Testis (tissue), 3 donors: ENCODE results near the gene PABPC1L. TPM values are rescaled to one million over a fixed set of nuclear protein-coding genes. Genes with fewer than 3 reads are reported as not detected.

ENCODE experiments used
- DNase-seq: peaks from one replicate; pipeline ENCODE4 v3.0.0-alpha.2; 2019
- H3K27ac ChIP-seq, 2 donors: fragments of 200-600 bp; sonication (generic); one replicate each; pipeline ENCODE4 v1.5.1; 2019
- H3K27me3 ChIP-seq: fragments of 200-600 bp; sonication (generic); one replicate; pipeline ENCODE4 v1.5.1; 2019
- H3K36me3 ChIP-seq: fragments of 200-600 bp; sonication (generic); one replicate; pipeline ENCODE4 v1.5.1; 2017; ENCODE audit warnings: low read depth; ENCODE audit errors: missing control alignments
- H3K4me1 ChIP-seq: fragments of 200-600 bp; sonication (generic); one replicate; pipeline ENCODE4 v1.5.1; 2019
- H3K4me3 ChIP-seq, 2 donors: fragments of 200-600 bp; sonication (generic); one replicate each; pipeline ENCODE4 v1.5.1; 2017 to 2019
- H3K9me3 ChIP-seq: fragments of 200-600 bp; sonication (generic); one replicate; pipeline ENCODE4 v1.5.1; 2017
- POLR2A ChIP-seq: fragments of 450-650 bp; IDR thresholded peaks from one replicate; pipeline ENCODE4 v1.6.1; 2017; ENCODE audit warnings: antibody characterized with exemption, mild to moderate bottlenecking, moderate library complexity
- WGBS, 2 donors: methylation state at CpG; one replicate each; pipeline ENCODE4 v1.1.5; 2018; 5-methylcytosine and 5-hydroxymethylcytosine counted together
- intact Hi-C: fragments of 100-400 bp; cut with DNase I; formaldehyde crosslinking; loops from one replicate; pipeline ENCODE4 v1.15.1; 2023; ENCODE audit warnings: low total_unique reads
- polyA plus RNA-seq: library from polyadenylated mRNA; stranded (reverse); fragments of 350-450 nt; fragmentation: Illumina TruSeq; extraction: RNeasy Lipid Tissue Mini Kit (QIAGEN cat#74804); gene quantifications from one replicate; pipeline ENCODE4 v1.2.3, GENCODE V29; 2014; ENCODE audit warnings: low read depth, low replicate concordance; ENCODE audit not compliant: insufficient read depth
- total RNA-seq, 2 donors: library from RNA; depleted of rRNA; stranded (reverse); fragments of >200 nt; gene quantifications; one replicate each; pipeline ENCODE4 v1.2.3, GENCODE V29; 2016
- TF ChIP-seq, protein P1 (sequence below), 3 experiments: fragments of 450-650 bp in 2 of 3; fragments of 200-600 bp in 1 of 3; sonication (generic) in 1 of 3; IDR thresholded peaks; one replicate each; pipeline ENCODE4 v1.5.1; 2016 to 2019; ENCODE audit warnings: antibody characterized with exemption in 3 of 3, mild to moderate bottlenecking in 2 of 3, moderate library complexity in 1 of 3

PABPC1L gene
- total and polyA plus RNA-seq, 3 donors from 2014 or later, result 27.9 to 71.7 (median 59.2) TPM

DNA sequence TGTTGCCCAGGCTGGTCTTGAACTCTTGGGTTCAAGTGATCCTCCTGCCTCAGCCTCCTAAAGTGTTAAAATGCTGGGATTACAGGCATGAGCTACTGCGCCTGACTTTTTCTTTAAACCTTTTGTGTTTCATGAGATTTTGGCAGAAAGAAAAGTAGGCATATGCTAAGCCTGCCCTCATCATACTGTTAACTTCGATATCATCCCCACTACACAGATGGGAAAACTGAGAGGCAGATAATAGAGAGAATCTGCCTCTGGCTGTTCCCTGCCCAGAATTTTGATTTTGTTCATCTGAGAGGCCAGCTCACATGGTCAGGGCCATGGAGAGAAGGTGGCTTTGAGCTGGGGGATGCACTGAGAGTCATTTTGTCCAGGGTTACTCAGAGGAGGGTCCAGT is 7.5 kb downstream of the PABPC1L start:
- H3K36me3 ChIP-seq, result no peaks in the 10 kb centered on the region
- intact Hi-C loops, result no loop called here
- no peak overlapping the region for H3K4me3 ChIP-seq
- H3K27me3 ChIP-seq, result no peaks in the 10 kb centered on the region
- no peak for TF ChIP-seq POLR2A
- TF ChIP-seq, protein P1, sequence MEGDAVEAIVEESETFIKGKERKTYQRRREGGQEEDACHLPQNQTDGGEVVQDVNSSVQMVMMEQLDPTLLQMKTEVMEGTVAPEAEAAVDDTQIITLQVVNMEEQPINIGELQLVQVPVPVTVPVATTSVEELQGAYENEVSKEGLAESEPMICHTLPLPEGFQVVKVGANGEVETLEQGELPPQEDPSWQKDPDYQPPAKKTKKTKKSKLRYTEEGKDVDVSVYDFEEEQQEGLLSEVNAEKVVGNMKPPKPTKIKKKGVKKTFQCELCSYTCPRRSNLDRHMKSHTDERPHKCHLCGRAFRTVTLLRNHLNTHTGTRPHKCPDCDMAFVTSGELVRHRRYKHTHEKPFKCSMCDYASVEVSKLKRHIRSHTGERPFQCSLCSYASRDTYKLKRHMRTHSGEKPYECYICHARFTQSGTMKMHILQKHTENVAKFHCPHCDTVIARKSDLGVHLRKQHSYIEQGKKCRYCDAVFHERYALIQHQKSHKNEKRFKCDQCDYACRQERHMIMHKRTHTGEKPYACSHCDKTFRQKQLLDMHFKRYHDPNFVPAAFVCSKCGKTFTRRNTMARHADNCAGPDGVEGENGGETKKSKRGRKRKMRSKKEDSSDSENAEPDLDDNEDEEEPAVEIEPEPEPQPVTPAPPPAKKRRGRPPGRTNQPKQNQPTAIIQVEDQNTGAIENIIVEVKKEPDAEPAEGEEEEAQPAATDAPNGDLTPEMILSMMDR (IDR thresholded peaks at IDR 0.05), result no peak
- DNase-seq, result no peak
- WGBS, 2 donors, result 95% methylated on average over 2 of the region's 2 CpGs
- H3K9me3 ChIP-seq, result no peaks in the 10 kb centered on the region
- no peak overlapping the region for H3K27ac ChIP-seq
- no peaks in the 10 kb centered on the region for H3K4me1 ChIP-seq

DNA sequence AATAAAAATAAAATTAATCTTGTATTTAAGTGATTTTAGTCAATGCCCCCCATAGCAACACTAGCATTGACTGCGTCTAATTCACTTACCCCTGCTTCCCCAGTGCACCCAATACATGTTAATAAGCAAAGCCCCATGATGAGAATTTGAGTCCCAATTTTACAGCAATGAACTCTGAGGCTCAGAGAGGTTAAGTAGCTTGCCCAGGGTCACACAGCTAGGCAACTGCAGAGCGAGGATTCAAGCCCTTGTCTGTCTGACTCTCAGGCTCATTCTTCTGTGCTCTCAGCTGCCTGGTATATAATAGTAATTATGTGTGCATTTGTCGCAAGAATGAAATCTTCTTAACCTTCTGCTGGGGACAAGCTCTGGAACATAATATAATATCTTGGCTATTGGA is 8.5 kb downstream of the PABPC1L start:
- intact Hi-C loops, result no loop called here
- no peak for TF ChIP-seq POLR2A
- TF ChIP-seq, protein P1 (IDR thresholded peaks at IDR 0.05), result no peak
- Histone ChIP-seq H3K36me3 (no peaks in the 10 kb centered on the region), H3K27ac (no peak overlapping the region), H3K27me3 (no peaks in the 10 kb centered on the region), H3K4me3 (no peak overlapping the region), H3K4me1 (no peaks in the 10 kb centered on the region), H3K9me3 (no peaks in the 10 kb centered on the region)
- DNase-seq, result no peak
- WGBS, 2 donors, result 90 to 97% methylated on average over 3 of the region's 3 CpGs

DNA sequence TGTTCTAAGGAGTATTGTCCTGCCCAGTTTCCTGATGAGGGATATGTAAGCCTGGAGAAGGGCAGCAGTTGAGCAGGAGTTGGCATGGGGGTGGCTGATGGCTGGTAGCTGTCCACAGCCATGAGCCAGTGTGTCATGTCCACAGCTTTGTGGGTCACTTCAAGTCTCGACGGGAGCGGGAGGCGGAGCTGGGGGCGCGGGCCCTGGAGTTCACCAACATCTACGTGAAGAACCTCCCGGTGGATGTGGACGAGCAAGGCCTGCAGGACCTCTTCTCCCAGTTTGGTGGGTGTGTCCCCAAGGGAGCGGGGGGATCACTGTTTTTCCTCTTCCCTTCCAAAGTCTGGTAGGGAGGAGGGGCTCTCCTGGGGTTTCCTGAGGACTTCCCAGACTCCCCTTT is 8.9 kb downstream of the PABPC1L start:
- Histone ChIP-seq H3K27me3 (no peaks in the 10 kb centered on the region), H3K27ac (no peak overlapping the region), H3K4me1 (no peaks in the 10 kb centered on the region), H3K9me3 (no peaks in the 10 kb centered on the region), H3K4me3 (no peak overlapping the region), H3K36me3 (no peaks in the 10 kb centered on the region)
- intact Hi-C loops, result no loop called here
- TF ChIP-seq, protein P1 (IDR thresholded peaks at IDR 0.05), result no peak
- TF ChIP-seq POLR2A, result no peak
- WGBS, 2 donors, result 94 to 95% methylated on average over 9 to 10 of the region's 10 CpGs
- DNase-seq, result no peak

DNA sequence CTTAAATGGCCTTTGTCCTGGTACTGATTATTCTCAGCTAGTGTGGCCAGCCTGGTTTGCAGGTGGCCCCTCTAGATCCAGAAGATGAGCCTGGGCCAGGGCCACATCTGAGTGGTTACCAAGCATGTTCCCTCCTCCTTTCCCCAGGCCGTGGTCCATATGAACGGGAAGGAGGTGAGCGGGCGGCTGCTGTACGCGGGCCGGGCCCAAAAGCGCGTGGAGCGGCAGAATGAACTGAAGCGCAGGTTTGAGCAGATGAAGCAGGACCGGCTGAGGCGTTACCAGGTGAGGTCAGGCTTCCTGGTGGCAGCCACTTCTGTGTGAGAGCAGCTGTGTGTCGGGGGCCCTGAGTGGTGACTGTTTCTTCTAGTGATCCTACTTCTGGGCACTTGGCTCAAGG is 11.6 kb downstream of the PABPC1L start:
- Histone ChIP-seq H3K4me1 (no peaks in the 10 kb centered on the region), H3K36me3 (no peaks in the 10 kb centered on the region), H3K27me3 (no peaks in the 10 kb centered on the region), H3K27ac (no peak overlapping the region), H3K4me3 (no peak overlapping the region), H3K9me3 (no peaks in the 10 kb centered on the region)
- no peak for TF ChIP-seq POLR2A
- TF ChIP-seq, protein P1 (IDR thresholded peaks at IDR 0.05), result no peak
- intact Hi-C loops, result no loop called here
- DNase-seq, result no peak
- WGBS, 2 donors, result 94% methylated on average over 14 of the region's 14 CpGs

DNA sequence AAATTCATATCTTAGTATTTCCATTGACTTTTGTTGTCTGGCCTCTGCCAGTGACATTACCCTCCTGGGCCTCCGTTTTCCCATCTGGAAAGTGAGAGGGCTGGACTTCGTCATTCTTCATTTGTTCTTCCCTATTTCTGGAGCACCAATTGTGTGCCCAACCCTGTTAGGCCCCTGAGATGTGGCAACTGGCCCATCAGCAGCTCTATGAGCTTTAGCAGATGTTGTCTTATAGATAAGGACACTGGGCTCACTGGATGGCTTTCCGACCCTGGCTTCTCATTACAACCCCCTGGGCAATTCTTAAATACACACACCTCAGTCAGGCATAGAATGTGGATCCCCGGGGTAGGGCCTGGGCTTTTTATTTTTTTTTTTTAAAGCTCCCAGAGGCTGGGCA is 14.7 kb downstream of the PABPC1L start:
- no peak for DNase-seq
- H3K27ac ChIP-seq, result no peak overlapping the region
- H3K36me3 ChIP-seq, result no peaks in the 10 kb centered on the region
- H3K27me3 ChIP-seq, result no peaks in the 10 kb centered on the region
- H3K4me1 ChIP-seq, result no peaks in the 10 kb centered on the region
- WGBS, 2 donors, result 84 to 91% methylated on average over 4 of the region's 4 CpGs
- H3K9me3 ChIP-seq, result no peaks in the 10 kb centered on the region
- no peak overlapping the region for H3K4me3 ChIP-seq
- TF ChIP-seq, protein P1 (IDR thresholded peaks at IDR 0.05), result no peak
- TF ChIP-seq POLR2A, result no peak
- intact Hi-C loops, result no loop called here
